Measurements from ENCODE around the gene TAF4.

DNA sequence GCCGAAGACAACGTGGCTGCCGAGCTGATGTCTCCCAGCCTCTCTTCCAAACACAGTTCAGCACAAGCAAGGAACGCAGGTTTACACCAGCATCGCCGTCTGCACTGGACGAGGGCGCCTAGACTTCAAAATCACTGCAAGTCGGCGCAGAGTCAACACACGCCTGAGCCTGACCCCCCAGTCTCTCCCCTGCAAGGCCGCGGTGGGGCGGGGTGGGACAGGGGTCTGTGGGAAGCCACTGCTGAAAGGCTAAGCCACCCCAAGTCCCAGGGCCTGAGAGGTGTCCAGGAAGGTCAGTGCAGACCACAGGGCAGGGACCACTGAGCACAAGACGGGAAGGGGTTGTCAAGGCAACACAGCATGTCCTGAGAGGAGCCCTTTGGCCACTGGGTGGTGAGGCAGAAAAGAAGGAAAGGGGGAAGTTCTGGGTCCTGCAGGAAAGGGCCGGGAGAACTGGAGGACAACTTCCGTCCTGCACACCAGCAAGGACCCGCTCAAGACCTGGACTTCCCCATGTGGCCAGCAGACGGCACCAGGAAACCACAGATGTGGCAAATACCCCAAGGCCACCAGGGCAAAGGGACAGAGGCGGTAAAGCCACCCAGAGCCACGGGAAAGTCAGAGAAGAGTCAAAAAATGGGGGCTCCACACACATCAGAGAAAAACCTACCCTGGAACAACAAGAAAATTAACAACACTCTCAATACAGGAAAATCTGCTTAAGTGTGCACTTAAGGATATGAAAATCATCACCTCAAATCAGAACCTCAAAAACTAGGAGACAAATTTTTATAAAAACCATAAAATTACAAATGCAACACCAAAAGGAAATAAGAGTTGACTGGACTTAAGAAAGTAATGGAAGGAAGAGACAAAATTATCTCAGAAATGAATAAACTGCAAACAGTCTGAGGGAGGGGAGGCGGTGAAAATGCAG, 84.8 kb downstream of the TAF4 start:
- no peak for TF ChIP-seq POLR2A (IDR thresholded peaks at IDR 0.05)
- TF ChIP-seq, protein P1, sequence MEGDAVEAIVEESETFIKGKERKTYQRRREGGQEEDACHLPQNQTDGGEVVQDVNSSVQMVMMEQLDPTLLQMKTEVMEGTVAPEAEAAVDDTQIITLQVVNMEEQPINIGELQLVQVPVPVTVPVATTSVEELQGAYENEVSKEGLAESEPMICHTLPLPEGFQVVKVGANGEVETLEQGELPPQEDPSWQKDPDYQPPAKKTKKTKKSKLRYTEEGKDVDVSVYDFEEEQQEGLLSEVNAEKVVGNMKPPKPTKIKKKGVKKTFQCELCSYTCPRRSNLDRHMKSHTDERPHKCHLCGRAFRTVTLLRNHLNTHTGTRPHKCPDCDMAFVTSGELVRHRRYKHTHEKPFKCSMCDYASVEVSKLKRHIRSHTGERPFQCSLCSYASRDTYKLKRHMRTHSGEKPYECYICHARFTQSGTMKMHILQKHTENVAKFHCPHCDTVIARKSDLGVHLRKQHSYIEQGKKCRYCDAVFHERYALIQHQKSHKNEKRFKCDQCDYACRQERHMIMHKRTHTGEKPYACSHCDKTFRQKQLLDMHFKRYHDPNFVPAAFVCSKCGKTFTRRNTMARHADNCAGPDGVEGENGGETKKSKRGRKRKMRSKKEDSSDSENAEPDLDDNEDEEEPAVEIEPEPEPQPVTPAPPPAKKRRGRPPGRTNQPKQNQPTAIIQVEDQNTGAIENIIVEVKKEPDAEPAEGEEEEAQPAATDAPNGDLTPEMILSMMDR (IDR thresholded peaks at IDR 0.05) = peak; percentile 7 to 42 (median 38)

All from Peyer's patch (tissue), 4 donors.